Progenitor cell of endocrine pancreas (in vitro differentiated cells): ENCODE measurements around the gene CUL1. TPM values are rescaled to one million over a fixed set of nuclear protein-coding genes. Genes with fewer than 3 reads are reported as not detected.

ENCODE experiments used
- DNase-seq: peaks from one replicate; pipeline ENCODE4 v3.0.0; 2021; ENCODE audit warnings: low spot score; ENCODE audit not compliant: unreplicated experiment
- H3K27ac Mint-ChIP-seq: 2 replicates; pipeline ENCODE4 v1.8.0; 2021; ENCODE audit warnings: mild to moderate bottlenecking, moderate library complexity, mixed read lengths
- H3K27me3 Mint-ChIP-seq: 2 replicates; pipeline ENCODE4 v1.8.0; 2021; ENCODE audit warnings: mixed read lengths
- H3K36me3 Mint-ChIP-seq: 2 replicates; pipeline ENCODE4 v1.8.0; 2022; ENCODE audit warnings: mixed read lengths; ENCODE audit not compliant: insufficient read depth
- H3K4me1 Mint-ChIP-seq: 2 replicates; pipeline ENCODE4 v1.8.0; 2021; ENCODE audit warnings: low read depth, mixed read lengths
- H3K4me3 Mint-ChIP-seq: 2 replicates; pipeline ENCODE4 v1.8.0; 2021; ENCODE audit warnings: low read depth, mild to moderate bottlenecking, moderate library complexity, mixed read lengths
- H3K9me3 Mint-ChIP-seq: 2 replicates; pipeline ENCODE4 v1.8.0; 2021; ENCODE audit warnings: low read depth, mixed read lengths
- total RNA-seq: library from RNA; stranded (reverse); gene quantifications from 2 replicates; pipeline ENCODE4 v1.2.1, GENCODE V29; 2021
- TF ChIP-seq, protein P1 (sequence below): fragments of 200-600 bp; sonication (generic); IDR thresholded peaks from one replicate; pipeline ENCODE4 v1.5.0; 2021; ENCODE audit warnings: antibody characterized with exemption, mild to moderate bottlenecking; ENCODE audit not compliant: unreplicated experiment

Gene CUL1
- total RNA-seq, 1 donor from 2014 or later = 58.9 TPM

DNA sequence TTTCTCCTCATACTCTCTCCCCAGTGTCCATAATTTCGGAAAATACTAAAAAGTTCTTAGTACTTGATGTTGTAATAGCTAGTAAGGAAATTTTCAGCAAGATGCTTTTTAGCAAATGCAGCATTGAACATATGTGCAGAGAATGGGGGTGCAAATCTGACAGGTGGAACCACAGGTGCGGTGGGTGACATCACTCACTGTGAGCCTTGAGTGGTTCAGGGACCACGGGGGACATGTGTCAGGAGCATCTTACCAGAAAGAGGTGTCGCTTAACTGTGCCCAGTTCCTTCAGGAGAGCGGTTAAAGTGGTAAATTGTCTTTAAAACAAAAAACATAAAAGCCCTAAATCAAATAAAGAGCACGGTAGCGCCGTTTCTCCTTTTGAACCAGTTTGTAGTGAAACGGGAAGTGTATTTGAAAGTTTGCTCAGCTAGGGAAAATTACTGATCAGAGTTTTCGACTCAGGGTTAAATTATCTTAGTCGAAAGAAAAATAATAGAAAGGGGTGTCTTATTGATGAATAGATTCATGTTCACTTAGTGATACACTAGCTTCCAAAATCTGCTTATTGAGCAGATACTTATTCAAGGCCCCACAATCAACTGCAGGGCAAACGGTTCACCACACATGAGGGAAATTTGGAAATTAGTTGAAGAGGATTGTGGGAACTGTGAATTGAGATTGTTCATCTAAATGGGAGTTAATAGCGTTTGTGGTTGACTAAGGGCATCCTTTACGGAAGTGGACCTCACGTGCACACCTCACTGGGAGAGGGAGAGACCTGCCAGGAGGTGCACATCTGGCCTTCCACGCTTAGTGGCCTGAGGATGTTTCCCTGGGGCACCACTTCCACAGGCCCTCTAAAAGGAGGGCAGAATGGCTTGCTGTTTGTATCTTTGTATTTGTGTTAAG is 12.7 kb downstream of the CUL1 start:
- peaks cover 8% of the 10 kb centered on the region for H3K36me3 Mint-ChIP-seq
- no peak for DNase-seq
- peaks cover 2% of the 10 kb centered on the region for H3K9me3 Mint-ChIP-seq
- H3K27me3 Mint-ChIP-seq = no peaks in the 10 kb centered on the region
- TF ChIP-seq, protein P1, sequence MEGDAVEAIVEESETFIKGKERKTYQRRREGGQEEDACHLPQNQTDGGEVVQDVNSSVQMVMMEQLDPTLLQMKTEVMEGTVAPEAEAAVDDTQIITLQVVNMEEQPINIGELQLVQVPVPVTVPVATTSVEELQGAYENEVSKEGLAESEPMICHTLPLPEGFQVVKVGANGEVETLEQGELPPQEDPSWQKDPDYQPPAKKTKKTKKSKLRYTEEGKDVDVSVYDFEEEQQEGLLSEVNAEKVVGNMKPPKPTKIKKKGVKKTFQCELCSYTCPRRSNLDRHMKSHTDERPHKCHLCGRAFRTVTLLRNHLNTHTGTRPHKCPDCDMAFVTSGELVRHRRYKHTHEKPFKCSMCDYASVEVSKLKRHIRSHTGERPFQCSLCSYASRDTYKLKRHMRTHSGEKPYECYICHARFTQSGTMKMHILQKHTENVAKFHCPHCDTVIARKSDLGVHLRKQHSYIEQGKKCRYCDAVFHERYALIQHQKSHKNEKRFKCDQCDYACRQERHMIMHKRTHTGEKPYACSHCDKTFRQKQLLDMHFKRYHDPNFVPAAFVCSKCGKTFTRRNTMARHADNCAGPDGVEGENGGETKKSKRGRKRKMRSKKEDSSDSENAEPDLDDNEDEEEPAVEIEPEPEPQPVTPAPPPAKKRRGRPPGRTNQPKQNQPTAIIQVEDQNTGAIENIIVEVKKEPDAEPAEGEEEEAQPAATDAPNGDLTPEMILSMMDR = no peak
- peak overlapping the region; percentile 35 for H3K27ac Mint-ChIP-seq
- H3K4me3 Mint-ChIP-seq = no peak overlapping the region
- H3K4me1 Mint-ChIP-seq = peaks cover 19% of the 10 kb centered on the region

DNA sequence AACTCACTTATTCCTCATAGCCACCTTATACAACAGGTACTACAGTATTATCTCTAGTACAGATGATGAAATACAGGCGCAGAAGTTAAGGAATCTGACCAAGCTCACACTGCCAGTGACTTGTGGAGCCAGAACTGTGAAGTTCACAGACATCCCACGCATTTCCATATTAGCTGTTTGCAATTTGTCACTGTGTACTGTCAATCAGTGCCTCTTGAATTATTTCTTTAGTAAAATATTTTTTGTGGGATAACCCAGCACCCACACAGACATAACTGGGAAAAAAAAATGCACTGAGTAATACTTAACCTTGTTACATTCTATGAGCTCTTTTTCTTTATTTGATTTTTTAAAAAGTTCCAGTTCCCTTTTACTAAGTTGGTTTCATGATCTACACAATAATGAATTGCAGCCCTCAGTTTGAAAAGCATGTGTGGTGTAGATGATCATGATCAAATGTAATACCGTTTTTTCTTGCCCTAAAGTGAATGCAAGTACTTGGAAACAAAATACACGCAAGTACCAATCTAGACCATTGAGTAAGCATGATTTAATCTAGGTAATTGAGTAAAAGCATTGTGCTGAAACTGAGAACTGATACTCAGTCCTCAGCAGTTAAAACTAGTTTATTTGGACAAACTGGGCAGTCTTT is 14.1 kb downstream of the CUL1 start:
- H3K4me3 Mint-ChIP-seq = no peak overlapping the region
- no peak overlapping the region for H3K27ac Mint-ChIP-seq
- no peaks in the 10 kb centered on the region for H3K27me3 Mint-ChIP-seq
- TF ChIP-seq, protein P1 = no peak
- no peak for DNase-seq
- H3K4me1 Mint-ChIP-seq = peaks cover 19% of the 10 kb centered on the region
- H3K9me3 Mint-ChIP-seq = peaks cover 4% of the 10 kb centered on the region
- H3K36me3 Mint-ChIP-seq = peaks cover 12% of the 10 kb centered on the region

DNA sequence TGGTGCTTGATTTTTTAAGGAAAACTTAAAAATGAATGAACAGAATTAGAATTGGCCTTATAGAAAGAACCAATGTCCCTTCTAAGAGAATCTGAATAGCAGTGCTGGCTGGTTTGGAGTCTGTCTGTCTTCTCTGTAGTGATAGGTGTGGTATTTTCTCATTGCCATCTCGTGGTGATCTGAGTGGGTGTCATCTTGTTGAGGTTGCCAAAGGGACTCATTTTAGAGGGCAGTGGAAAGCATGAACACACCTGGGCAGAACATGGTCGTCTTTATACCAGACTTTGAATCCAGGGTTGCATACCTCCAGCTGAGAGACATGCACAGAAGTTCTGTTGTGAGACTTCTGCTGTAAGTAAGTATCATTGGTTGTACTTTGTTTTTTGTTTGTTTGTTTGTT is 15.8 kb downstream of the CUL1 start:
- Mint-ChIP-seq H3K4me3 (no peak overlapping the region), H3K27ac (no peak overlapping the region), H3K9me3 (peaks cover 4% of the 10 kb centered on the region), H3K27me3 (no peaks in the 10 kb centered on the region), H3K4me1 (peaks cover 17% of the 10 kb centered on the region), H3K36me3 (peaks cover 12% of the 10 kb centered on the region)
- DNase-seq = no peak
- TF ChIP-seq, protein P1 = no peak

- no peak for DNase-seq
- TF ChIP-seq, protein P1 = no peak
- H3K4me3 Mint-ChIP-seq = no peak overlapping the region
- peaks cover 17% of the 10 kb centered on the region for H3K4me1 Mint-ChIP-seq
- no peaks in the 10 kb centered on the region for H3K27me3 Mint-ChIP-seq
- H3K27ac Mint-ChIP-seq = no peak overlapping the region
- peaks cover 4% of the 10 kb centered on the region for H3K9me3 Mint-ChIP-seq
- peaks cover 12% of the 10 kb centered on the region for H3K36me3 Mint-ChIP-seq
Measured at GRCh38 chr7:148715027-148715426, 16.3 kb downstream of the CUL1 start.

DNA sequence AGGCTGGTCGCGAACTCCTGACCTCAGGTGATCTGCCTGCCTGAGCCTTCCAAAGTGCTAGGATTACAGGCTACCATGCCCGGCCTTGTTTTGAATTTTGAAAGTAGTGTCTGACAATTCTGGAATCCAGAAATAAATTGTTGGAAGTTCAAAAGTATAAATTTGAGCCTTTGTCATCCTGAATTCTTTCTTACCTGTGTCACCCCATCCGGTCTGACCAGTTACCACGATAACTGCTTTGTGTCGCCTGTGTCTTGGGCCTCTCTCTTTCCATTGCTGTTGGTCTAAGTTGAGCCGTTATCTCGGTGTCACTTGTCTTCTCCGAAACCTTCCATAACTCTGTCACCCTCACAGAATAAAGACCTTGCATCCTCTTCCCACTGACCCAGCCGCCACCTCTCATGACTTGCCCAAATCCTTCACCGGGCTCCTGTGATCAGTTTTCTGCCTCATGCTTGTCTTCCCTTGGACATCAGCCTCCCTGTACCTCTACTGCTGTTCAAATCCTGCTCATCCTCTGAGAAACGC is 18.6 kb downstream of the CUL1 start:
- peaks cover 20% of the 10 kb centered on the region for H3K4me1 Mint-ChIP-seq
- H3K4me3 Mint-ChIP-seq = no peak overlapping the region
- no peak for DNase-seq
- no peak overlapping the region for H3K27ac Mint-ChIP-seq
- TF ChIP-seq, protein P1 = no peak
- peaks cover 4% of the 10 kb centered on the region for H3K9me3 Mint-ChIP-seq
- H3K27me3 Mint-ChIP-seq = no peaks in the 10 kb centered on the region
- peaks cover 12% of the 10 kb centered on the region for H3K36me3 Mint-ChIP-seq
